Measurements from ENCODE around the gene ANKRD23.

The ANKRD23 gene

GRCh38 chr2:96835830-96836229 is 8.0 kb downstream of the ANKRD23 start:
- no peak for ATAC-seq

GRCh38 chr2:96832754-96833507 is 10.9 kb downstream of the ANKRD23 start:
- ATAC-seq: no peak

DNA sequence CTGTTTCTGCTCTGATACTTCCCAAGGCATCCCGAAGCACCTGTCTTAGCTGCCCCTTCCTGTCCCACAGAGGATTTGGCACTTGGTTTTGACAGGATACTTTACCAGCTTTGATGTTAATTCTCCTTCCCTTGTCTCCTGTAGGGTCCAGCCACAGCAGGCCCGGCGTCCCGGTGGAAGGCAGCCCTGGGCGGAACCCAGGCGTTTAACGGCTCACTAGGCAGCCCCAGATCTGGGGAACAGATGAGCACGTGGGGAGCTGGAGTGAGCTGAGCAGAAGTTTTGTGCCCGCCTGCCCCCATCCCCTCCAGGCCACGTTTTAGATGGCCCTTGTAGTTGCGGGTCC is 11.4 kb downstream of the ANKRD23 start:
- no peak for ATAC-seq

DNA sequence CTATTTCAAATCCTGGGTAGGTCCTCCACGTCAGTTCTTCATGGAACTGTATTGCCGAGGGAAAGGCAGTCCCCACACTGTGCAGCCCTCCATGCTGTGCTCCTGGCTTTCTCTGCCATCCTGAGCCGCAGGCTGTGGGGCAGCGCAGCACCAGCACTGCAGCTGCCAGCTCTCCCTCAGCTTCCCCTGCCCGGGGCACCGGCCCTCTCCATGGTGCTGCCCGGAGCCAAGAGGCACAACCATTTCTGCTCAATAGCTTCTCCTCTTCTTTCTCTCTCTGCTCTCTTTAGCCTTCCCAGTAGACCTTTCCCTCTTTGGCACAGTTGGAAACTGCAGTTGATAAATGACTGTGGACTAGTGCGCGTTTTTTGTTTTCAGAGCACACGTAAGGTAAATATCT is 12.1 kb downstream of the ANKRD23 start:
- no peak for ATAC-seq

- ATAC-seq: no peak
Measured at GRCh38 chr2:96830044-96830562, 13.7 kb downstream of the ANKRD23 start.

- no peak for ATAC-seq
Measured at GRCh38 chr2:96828874-96829273, 14.9 kb downstream of the ANKRD23 start.

DNA sequence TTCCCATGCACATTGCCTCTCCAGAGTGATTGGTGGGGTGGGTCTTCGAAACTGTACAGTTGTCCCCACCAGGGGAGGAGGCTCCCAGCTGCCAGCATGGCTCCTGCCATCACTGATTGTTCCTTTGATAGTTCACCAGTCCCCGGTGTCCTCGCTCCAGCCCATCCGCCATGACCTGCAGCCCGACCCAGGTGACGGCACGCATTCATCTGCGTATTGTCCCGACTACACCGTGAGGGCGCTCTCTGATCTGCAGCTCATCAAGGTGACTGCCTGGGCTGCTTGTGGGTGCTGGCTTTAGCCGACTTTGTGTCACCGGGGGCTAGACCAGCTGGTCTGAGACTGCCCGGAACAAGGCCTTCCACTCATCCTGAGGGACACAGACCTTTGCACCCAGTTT is 15.4 kb downstream of the ANKRD23 start:
- no peak for ATAC-seq

DNA sequence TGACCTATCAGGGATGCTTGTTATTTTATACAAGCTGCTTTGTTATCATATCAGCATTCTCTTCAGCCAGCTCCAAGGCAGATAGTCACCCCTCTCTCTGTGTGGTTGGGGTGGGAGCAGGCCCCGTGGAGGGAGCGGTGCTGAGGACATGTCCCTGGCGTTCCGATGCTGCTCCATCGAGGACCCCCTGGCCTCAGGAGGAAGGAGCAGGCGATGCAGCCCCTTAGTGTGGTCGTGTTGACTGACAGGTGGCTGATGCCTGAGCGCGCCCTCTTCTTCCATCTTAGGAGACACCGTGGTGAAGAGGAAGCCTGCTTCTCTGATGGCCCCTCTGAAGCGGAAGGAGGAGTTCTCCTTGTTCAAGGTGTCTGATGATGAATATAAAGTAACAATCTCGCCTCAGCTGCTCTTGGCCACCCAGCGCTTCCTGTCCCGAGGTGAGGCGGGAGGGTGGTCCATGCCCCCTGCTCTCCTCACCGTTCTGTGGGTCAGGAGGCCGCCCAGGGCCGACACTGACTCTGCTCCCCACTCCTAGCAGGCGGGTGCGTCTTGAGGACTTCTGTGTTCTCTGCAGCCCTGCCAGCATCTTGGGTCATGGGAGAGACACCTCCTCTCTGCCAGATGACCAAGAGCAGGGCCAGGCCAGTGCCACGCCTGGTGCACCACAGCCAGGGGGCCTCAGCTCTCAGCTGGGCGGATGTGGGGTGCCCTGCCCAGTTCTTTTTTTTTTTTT is 17.1 kb downstream of the ANKRD23 start:
- no peak for ATAC-seq

DNA sequence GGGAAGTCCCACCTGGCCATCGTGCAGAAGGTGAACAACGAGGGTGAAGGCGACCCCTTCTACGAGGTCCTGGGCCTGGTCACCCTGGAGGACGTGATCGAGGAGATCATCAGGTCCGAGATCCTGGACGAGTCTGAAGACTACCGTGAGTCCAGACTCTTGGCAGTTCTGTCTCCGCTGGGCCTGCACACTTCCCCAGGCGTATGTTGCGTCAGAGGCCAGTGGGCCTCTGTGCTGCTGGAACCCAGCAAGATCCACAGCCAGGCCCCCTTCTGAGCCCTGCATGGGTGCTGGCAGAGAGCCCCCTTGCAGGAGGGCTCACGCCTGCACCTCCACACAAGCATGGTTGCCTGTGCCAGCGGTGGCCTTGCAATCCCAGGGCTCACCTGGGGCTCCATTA is 18.8 kb downstream of the ANKRD23 start:
- ATAC-seq: no peak

DNA sequence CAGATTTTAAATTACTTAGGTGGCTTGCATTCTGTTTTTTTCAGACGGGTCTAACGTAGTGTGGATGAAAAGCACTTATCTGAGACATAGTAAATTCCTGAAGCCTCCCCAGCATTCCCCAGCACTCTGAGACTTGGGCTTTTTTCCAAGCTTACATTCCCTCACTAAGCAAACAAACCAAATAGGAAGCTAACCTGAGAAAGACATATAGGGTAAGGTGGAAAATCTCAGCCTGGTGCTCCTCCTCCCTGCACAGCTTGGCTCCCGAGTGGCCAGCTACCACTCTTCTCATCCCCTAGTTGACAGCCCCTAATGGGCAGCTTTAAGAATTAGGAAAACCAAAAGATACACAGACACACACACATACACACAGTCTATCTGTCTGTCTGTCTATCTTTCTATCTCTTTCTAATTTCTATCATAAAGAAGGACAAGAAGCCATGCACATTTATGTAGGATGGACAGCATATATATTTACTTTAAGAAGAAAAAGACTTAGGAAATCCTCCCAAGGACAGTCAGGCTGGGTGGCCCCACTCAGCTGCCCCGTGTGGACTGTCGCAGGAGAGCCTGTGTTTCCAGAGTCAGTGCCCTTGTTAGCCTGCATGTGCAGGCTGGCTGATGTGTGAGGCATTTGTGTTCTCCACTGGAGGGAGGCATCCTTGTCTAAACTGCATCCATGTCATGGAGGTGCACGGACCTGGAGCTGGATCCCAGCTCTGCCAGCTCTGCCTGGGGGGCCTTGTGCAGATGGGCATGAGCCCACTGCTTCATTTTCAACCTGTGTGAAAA is 19.5 kb downstream of the ANKRD23 start:
- no peak for ATAC-seq

DNA sequence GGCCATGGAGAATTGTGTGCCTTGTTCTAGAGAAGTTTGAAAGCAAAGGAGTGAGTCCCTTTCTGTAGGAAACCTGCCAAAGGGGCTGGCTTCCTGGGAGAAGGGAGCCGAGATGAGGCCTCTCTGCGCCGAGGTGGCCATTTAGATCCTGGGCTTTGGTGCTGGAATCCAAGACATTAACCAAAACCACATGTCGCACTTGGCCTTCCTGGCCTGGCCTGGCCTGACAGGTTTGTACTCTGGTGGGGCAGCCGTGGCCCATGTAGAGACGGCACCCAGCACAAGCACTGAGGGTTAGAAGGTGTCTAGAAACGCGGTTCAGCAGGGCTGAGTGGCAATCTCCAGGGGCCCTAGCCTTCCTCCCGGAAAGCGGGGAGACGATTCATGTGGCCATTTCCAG is 20.6 kb downstream of the ANKRD23 start:
- no peak for ATAC-seq

- no peak for ATAC-seq
Measured at GRCh38 chr2:96822786-96823185, 21.0 kb downstream of the ANKRD23 start.

- ATAC-seq: no peak
Measured at GRCh38 chr2:96821113-96821675, 22.6 kb downstream of the ANKRD23 start.

- ATAC-seq: no peak
Measured at GRCh38 chr2:96819876-96820511, 23.8 kb downstream of the ANKRD23 start.

DNA sequence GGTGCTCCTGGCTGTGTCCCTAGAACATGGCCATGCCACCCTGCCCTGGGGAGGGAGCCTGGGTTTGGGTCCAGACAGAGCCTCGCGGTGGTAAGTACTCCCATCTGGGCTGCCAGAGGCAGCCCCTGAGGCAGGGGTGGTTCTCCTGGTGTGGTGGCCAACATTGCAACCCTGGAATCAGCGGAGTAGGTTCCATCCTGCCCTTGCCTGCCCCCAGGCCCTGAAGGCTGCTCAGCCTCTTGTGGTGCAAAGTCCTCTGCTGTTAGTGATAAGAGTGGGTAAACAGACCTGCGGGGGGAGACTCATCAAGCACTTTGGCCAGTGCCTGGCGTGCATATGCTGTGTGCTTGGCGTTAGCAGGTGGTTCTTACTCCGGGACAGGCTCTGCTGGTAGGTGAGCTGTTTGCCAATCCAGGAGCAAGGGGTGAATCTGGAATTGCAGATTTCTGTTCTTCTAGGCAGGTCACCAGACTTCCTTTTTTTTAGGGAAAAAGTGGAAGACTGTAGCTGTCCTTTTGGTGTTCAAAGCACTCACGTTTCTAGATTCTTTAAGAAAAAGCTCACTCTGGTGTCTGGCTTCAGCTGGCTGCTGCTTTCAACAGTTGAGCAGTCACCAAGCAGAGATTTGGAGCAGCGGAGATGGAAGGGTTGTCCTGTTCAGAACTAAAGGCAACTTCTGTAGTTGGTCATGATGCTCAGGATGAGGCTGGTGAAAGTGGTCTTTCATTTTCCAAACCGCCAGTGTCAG is 24.5 kb downstream of the ANKRD23 start:
- no peak for ATAC-seq

GRCh38 chr2:96817882-96818281 is 25.9 kb downstream of the ANKRD23 start:
- no peak for ATAC-seq

- ATAC-seq: no peak
Measured at GRCh38 chr2:96816836-96817702, 26.8 kb downstream of the ANKRD23 start.

- peak; percentile 89 to 92 for ATAC-seq
Measured at GRCh38 chr2:96816127-96816835, 27.5 kb downstream of the ANKRD23 start, which contains the start of gene CNNM3. CNNM3 (plus strand) TSS chr2:96816268; CDS start chr2:96816278, 10 bp downstream.

GRCh38 chr2:96815326-96816126 is 28.3 kb downstream of the ANKRD23 start:
- ATAC-seq: no peak

All from activated CD4-positive, CD25-positive, alpha-beta regulatory T cell treated with anti-CD3 and anti-CD28 coated beads, Interleukin-2, amount 50 U/mL, for 24 hours (primary cell).